GM21619 (cell line): Measurements from ENCODE around the gene NT5C.
"Not testable (repeated sequence)": the region's sequence is repeated elsewhere in the genome, so short reads cannot be mapped to it uniquely, and the experiment has no call there.

ENCODE experiments used
- ATAC-seq: cut with Tn5 transposase; IDR thresholded peaks from one replicate; pipeline ENCODE4 v1.9.1; 2021; ENCODE audit not compliant: unreplicated experiment

Gene NT5C

GRCh38 chr17:75131278-75132017 is at the start of gene NT5C:
Gene NT5C, minus strand, starts transcription at chr17:75131742. Its CDS starts 35 bp downstream, at chr17:75131707.
- peak; percentile 78 for ATAC-seq

- no peak for ATAC-seq
Measured at GRCh38 chr17:75181110-75181509, 49.6 kb upstream of the NT5C start.

GRCh38 chr17:75178453-75178852 is 46.9 kb upstream of the NT5C start:
- no peak for ATAC-seq

- no peak for ATAC-seq
Measured at GRCh38 chr17:75176625-75177024, 45.1 kb upstream of the NT5C start.

- ATAC-seq: no peak
Measured at GRCh38 chr17:75174996-75175395, 43.5 kb upstream of the NT5C start.

- ATAC-seq: no peak
Measured at GRCh38 chr17:75173526-75173925, 42.0 kb upstream of the NT5C start.

GRCh38 chr17:75168998-75169397 is 37.5 kb upstream of the NT5C start:
- ATAC-seq: no peak

GRCh38 chr17:75164606-75165005 is 33.1 kb upstream of the NT5C start:
- not testable (repeated sequence) for ATAC-seq

- no peak for ATAC-seq
Measured at GRCh38 chr17:75163074-75163473, 31.5 kb upstream of the NT5C start.

- ATAC-seq: no peak
Measured at GRCh38 chr17:75160211-75160610, 28.7 kb upstream of the NT5C start.

- no peak for ATAC-seq
Measured at GRCh38 chr17:75159196-75160031, 27.9 kb upstream of the NT5C start.

GRCh38 chr17:75158480-75158879 is 26.9 kb upstream of the NT5C start:
- ATAC-seq: not testable (repeated sequence)

- no peak for ATAC-seq
Measured at GRCh38 chr17:75155191-75155601, 23.7 kb upstream of the NT5C start.

GRCh38 chr17:75154195-75155106 is 22.9 kb upstream of the NT5C start, which contains the start of gene JPT1:
Gene JPT1, minus strand, starts transcription at chr17:75154512. Its CDS starts 115 bp downstream, at chr17:75154397.
- ATAC-seq: peak; percentile 94

- ATAC-seq: peak; percentile 23
Measured at GRCh38 chr17:75153780-75154194, 22.2 kb upstream of the NT5C start.

- ATAC-seq: no peak
Measured at GRCh38 chr17:75152922-75153779, 21.6 kb upstream of the NT5C start.

GRCh38 chr17:75152523-75152921 is 21.0 kb upstream of the NT5C start:
- no peak for ATAC-seq

- no peak for ATAC-seq
Measured at GRCh38 chr17:75151930-75152329, 20.4 kb upstream of the NT5C start.

GRCh38 chr17:75147878-75148546 is 16.5 kb upstream of the NT5C start:
- no peak for ATAC-seq
